Stimulated activated naive CD8-positive, alpha-beta T cell treated with anti-CD3 and anti-CD28 coated beads, Interleukin-15, Interleukin-2, amounts not matched to agents 100 ng/mL and 50 ng/mL, for 24 hours (primary cell): ENCODE data around the gene MND1.
"Not testable (repeated sequence)": the region's sequence is repeated elsewhere in the genome, so short reads cannot be mapped to it uniquely, and the experiment has no call there.

Experiments
- H3K27ac Mint-ChIP-seq: one replicate; pipeline ENCODE4 v1.8.0; 2021; ENCODE audit warnings: mild to moderate bottlenecking, mixed read lengths
- H3K27me3 Mint-ChIP-seq: one replicate; pipeline ENCODE4 v1.8.0; 2021; ENCODE audit warnings: mixed read lengths
- H3K36me3 Mint-ChIP-seq: one replicate; pipeline ENCODE4 v1.8.0; 2021; ENCODE audit warnings: low read depth, mixed read lengths
- H3K4me1 Mint-ChIP-seq: one replicate; pipeline ENCODE4 v1.8.0; 2021; ENCODE audit warnings: low read depth, mixed read lengths
- H3K4me3 Mint-ChIP-seq: one replicate; pipeline ENCODE4 v1.8.0; 2021; ENCODE audit warnings: mild to moderate bottlenecking, mixed read lengths
- H3K9me3 Mint-ChIP-seq: one replicate; pipeline ENCODE4 v1.8.0; 2021; ENCODE audit warnings: mixed read lengths

MND1 gene

GRCh38 chr4:153403726-153404125 lies 59.2 kb downstream of the MND1 start:
- Mint-ChIP-seq H3K4me3 (no peak overlapping the region), H3K27ac (no peak overlapping the region), H3K4me1 (peaks cover 7% of the 10 kb centered on the region), H3K9me3 (no peaks in the 10 kb centered on the region), H3K36me3 (peaks cover 26% of the 10 kb centered on the region), H3K27me3 (no peaks in the 10 kb centered on the region)

DNA sequence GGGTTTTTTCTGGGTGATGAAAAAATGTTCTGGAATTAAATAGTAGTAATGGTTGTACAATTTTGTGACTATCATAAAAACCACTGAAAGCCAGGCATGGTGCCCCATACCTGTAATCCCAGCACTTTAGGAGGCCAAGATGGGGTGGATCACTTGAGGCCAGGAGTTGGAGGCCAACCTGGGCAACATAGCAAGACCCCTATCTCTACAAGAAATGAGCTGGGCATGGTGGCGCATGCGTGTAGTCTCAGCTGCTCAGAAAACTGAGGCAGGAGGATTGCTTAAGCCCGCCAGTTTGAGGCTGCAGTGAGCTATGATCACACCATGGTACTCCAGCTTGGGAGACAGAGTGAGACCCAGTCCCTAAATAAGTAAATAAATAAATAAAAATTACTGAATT lies 63.4 kb downstream of the MND1 start:
- peaks cover 33% of the 10 kb centered on the region for H3K36me3 Mint-ChIP-seq
- H3K4me3 Mint-ChIP-seq = no peak overlapping the region
- H3K27me3 Mint-ChIP-seq = no peaks in the 10 kb centered on the region
- H3K9me3 Mint-ChIP-seq = no peaks in the 10 kb centered on the region
- no peak overlapping the region for H3K27ac Mint-ChIP-seq
- no peaks in the 10 kb centered on the region for H3K4me1 Mint-ChIP-seq

DNA sequence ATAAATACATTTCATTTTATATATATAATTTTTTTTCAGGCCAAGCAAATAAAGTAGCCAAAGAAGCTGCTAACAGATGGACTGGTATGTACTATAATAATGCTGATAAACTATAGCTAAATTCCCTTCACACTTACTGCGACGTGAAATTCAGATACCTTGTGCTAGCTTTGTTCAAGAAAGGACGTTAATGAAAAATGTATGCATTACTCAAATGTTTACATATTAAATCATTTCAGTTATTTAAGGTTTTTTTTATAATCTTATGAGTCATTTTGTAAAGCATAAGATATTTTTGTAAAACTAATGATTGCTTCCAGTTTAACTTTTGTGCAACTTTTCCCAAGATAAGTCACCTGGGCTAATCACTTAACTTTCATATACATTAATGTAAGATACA lies 64.4 kb downstream of the MND1 start:
- no peaks in the 10 kb centered on the region for H3K9me3 Mint-ChIP-seq
- H3K27me3 Mint-ChIP-seq = no peaks in the 10 kb centered on the region
- H3K4me1 Mint-ChIP-seq = no peaks in the 10 kb centered on the region
- no peak overlapping the region for H3K4me3 Mint-ChIP-seq
- no peak overlapping the region for H3K27ac Mint-ChIP-seq
- peaks cover 38% of the 10 kb centered on the region for H3K36me3 Mint-ChIP-seq

DNA sequence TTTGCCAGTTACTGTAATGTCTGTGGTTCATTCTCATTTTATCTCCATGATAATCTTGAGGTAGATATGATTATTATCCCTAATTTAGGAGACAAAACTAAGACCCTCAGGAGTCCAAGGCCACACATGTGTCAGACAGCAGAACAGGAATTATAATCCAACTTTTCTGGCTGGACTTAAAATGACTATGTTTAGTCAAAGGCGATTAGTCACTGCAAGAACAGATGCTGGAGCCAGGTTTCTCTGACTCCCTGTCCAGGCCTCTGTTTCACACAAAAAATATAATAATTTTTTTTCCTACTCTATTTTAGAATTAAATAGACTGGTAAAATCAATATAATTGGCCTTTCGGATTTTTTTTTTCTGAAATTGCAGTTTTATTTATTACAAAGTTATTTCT lies 64.9 kb downstream of the MND1 start:
- Mint-ChIP-seq H3K4me1 (no peaks in the 10 kb centered on the region), H3K27me3 (no peaks in the 10 kb centered on the region), H3K36me3 (peaks cover 38% of the 10 kb centered on the region), H3K9me3 (no peaks in the 10 kb centered on the region), H3K27ac (no peak overlapping the region), H3K4me3 (no peak overlapping the region)

- H3K27me3 Mint-ChIP-seq = no peaks in the 10 kb centered on the region
- no peak overlapping the region for H3K27ac Mint-ChIP-seq
- no peak overlapping the region for H3K4me3 Mint-ChIP-seq
- no peaks in the 10 kb centered on the region for H3K9me3 Mint-ChIP-seq
- H3K36me3 Mint-ChIP-seq = peaks cover 37% of the 10 kb centered on the region
- H3K4me1 Mint-ChIP-seq = no peaks in the 10 kb centered on the region
Observed at GRCh38 chr4:153409924-153410501, 65.5 kb downstream of the MND1 start.

GRCh38 chr4:153413842-153414241 lies 69.4 kb downstream of the MND1 start:
- Mint-ChIP-seq H3K4me3 (no peak overlapping the region), H3K27me3 (no peaks in the 10 kb centered on the region), H3K4me1 (no peaks in the 10 kb centered on the region)

DNA sequence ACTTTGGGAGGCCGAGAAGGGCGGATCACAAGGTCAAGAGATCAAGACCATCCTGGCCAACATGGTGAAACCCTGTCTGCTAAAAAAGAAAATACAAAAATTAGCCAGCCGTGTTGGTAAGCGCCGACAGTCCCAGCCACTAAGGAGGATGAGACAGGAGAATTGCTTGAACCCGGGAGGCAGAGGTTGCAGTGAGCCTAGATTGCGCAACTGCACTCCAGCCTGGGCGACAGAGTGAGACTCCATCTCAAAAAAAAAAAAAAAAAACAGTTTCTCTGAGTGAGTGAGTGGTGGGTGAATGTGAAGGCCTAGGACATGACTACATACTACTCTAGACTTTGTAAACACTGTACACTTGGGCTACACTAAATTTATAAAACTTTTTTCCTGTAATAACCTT lies 72.0 kb downstream of the MND1 start:
- peaks cover 15% of the 10 kb centered on the region for H3K36me3 Mint-ChIP-seq
- not testable (repeated sequence) for H3K4me3 Mint-ChIP-seq, H3K9me3 Mint-ChIP-seq, H3K27me3 Mint-ChIP-seq, H3K4me1 Mint-ChIP-seq, H3K27ac Mint-ChIP-seq

More at GRCh38 chr4:153413842-153414241, 69.4 kb downstream of the MND1 start:
- Mint-ChIP-seq H3K27ac (no peak overlapping the region), H3K36me3 (peaks cover 22% of the 10 kb centered on the region), H3K9me3 (no peaks in the 10 kb centered on the region)

DNA sequence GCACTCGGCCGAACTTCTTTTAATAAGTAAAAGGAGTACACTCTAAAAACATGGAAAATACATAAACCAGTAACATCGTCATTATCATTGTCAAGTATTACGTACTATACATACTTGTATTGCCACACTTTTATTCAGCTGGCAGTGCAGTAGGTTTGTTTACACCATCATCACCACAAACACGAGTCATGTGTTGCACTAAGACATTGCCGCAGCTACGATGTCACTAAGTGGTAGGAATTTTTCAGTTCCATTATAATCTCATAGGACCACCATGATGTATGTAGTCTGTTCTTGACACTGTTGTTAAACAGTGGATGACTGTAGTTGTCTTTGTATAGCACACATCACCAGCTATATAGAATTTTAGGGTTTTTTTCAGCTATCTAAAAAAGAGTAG lies 73.6 kb downstream of the MND1 start:
- Mint-ChIP-seq H3K4me1 (peaks cover 16% of the 10 kb centered on the region), H3K27me3 (no peaks in the 10 kb centered on the region), H3K4me3 (no peak overlapping the region), H3K27ac (no peak overlapping the region), H3K9me3 (no peaks in the 10 kb centered on the region), H3K36me3 (peaks cover 8% of the 10 kb centered on the region)

GRCh38 chr4:153418558-153418957 lies 74.1 kb downstream of the MND1 start:
- Mint-ChIP-seq H3K4me3 (no peak overlapping the region), H3K4me1 (peaks cover 16% of the 10 kb centered on the region), H3K9me3 (no peaks in the 10 kb centered on the region), H3K27ac (no peak overlapping the region), H3K36me3 (peaks cover 3% of the 10 kb centered on the region), H3K27me3 (no peaks in the 10 kb centered on the region)

GRCh38 chr4:153419029-153419428 lies 74.5 kb downstream of the MND1 start:
- no peaks in the 10 kb centered on the region for H3K27me3 Mint-ChIP-seq
- H3K36me3 Mint-ChIP-seq = no peaks in the 10 kb centered on the region
- H3K27ac Mint-ChIP-seq = no peak overlapping the region
- H3K4me3 Mint-ChIP-seq = no peak overlapping the region
- no peaks in the 10 kb centered on the region for H3K9me3 Mint-ChIP-seq
- H3K4me1 Mint-ChIP-seq = peaks cover 16% of the 10 kb centered on the region

DNA sequence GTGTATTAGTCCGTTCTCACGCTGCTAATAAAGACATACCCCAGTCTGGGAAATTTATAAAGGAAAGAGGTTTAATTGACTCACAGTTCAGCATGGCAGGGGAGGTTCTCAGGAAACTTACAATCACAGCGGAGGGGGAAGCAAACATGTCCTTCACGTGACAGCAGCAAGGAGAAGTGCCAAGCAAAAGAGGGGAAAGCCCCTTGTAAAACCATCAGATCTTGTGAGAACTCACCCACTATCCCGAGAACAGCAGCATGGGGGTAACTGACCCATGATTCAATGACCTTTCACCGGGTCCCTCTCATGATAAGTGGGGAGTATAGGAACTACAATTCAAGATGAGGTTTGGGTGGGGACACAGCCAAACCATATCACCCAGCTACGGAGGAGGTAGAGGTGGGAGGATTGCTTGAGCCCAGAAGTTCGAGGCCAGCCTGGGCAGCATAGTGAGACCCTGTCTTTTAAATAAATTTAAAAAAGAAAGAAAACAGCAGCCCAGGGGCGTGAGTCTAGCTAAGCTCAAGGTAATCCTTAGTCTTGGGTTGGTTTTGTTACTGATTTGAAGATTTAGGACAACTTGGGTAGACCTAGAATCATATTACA lies 75.3 kb downstream of the MND1 start:
- H3K4me3 Mint-ChIP-seq = no peak overlapping the region
- no peaks in the 10 kb centered on the region for H3K27me3 Mint-ChIP-seq
- no peaks in the 10 kb centered on the region for H3K9me3 Mint-ChIP-seq
- H3K27ac Mint-ChIP-seq = no peak overlapping the region
- peaks cover 16% of the 10 kb centered on the region for H3K4me1 Mint-ChIP-seq
- no peaks in the 10 kb centered on the region for H3K36me3 Mint-ChIP-seq

DNA sequence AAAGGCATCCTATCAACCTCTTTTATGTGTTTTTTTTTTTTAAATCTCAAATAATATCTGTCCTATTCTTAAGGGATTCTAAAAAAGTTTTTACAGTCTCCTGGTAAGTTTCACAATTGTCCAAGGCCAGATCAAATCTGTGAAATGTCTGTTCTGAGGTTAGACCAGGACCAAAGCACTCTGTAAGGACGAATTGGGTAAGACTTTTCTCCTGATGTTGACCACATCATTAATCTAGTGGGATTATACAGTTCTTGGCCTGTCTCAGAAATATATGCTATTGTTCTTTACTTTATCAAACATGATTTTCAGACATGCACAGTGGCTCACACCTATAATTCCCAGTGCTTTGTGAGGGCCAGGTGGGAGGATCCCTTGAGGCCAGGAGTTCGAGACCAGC lies 75.9 kb downstream of the MND1 start:
- no peak overlapping the region for H3K4me3 Mint-ChIP-seq
- H3K4me1 Mint-ChIP-seq = peaks cover 16% of the 10 kb centered on the region
- no peaks in the 10 kb centered on the region for H3K36me3 Mint-ChIP-seq
- H3K27me3 Mint-ChIP-seq = no peaks in the 10 kb centered on the region
- no peaks in the 10 kb centered on the region for H3K9me3 Mint-ChIP-seq
- H3K27ac Mint-ChIP-seq = no peak overlapping the region

DNA sequence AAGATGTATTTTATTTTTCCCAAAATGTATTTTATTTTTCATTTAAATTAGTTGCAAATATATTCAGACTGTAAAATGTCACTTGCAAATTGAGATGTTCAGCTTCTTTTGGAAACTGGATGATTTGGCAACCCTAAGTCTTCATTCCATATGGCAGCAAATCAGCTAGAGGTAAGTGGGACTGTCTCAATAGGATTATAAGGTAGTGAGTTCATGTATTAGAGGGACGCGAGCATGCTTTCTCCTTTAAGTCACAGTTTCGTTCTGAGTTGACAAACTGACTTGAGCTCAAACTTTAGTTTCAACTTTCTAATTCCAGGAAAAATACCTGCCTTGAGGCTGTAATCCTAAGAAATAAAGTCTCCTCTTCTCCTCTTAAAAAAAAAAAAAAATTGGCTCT lies 77.5 kb downstream of the MND1 start:
- Mint-ChIP-seq H3K36me3 (no peaks in the 10 kb centered on the region), H3K4me1 (peaks cover 28% of the 10 kb centered on the region), H3K27me3 (no peaks in the 10 kb centered on the region), H3K27ac (no peak overlapping the region), H3K9me3 (no peaks in the 10 kb centered on the region), H3K4me3 (no peak overlapping the region)

DNA sequence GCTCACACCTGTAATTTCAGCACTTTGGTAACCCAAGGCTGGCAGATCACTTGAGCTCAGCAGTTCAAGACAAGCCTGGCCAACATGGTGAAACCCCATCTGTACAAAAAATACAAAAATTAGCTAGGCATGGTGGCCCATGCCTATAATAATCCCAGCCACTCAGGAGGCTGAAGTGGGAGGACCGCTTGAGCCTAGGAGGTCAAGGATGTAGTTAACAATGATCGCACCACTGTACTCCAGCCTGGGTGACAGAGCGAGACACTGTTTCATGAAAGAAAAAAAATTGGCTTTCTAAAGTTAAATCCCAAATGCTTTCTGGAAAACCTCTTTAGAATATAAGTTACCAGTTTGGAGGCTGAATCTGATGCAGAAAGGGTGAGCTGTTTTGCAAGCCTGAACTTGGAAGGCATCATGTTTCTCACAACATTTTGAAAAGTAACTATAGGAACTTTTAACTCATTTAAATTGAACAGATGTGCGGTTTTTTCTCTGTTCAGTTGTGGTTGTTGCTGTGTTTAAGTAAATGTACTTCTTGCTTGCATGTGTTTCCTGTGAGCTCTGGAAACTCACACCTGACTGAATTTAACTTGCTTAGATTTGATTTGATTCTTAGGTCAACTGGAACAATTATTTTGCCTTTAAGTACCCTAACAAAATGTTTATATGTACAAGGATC lies 81.9 kb downstream of the MND1 start:
- no peaks in the 10 kb centered on the region for H3K27me3 Mint-ChIP-seq
- H3K27ac Mint-ChIP-seq = no peak overlapping the region
- peaks cover 3% of the 10 kb centered on the region for H3K36me3 Mint-ChIP-seq
- peak overlapping the region; percentile 39 for H3K4me3 Mint-ChIP-seq
- H3K4me1 Mint-ChIP-seq = peaks cover 62% of the 10 kb centered on the region
- H3K9me3 Mint-ChIP-seq = no peaks in the 10 kb centered on the region

DNA sequence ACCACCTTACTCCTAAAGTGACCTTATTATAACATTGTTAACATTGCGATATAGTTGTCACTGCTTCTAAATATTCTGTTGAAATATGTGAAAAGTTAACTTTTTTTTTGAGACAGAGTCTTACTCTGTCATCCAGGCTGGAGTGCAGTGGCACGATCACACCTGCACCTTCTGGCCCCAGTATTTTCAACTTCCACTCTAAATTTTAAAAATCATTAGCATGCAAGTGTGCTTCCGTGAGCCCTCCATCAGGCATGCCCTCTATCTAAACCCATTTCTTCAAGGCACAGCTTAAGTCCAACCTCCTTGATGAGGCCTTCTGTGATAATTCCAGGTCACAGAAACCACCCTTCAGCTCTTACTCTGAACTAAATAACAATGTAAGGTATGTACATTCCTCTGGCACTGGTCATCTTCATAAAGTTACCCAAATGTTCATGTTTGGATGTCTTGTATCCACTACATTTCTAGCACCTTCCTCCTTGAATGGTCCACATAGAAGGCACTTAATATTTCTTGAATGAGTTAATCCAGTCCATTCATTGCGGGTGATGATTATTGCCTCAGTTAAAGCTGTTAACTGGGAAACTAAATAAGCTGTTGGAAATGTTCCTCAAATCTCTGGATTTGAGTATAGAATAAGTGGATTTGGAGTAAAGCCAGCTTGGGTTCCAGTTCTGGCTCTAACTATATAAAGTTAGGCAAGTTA lies 83.0 kb downstream of the MND1 start:
- peaks cover 60% of the 10 kb centered on the region for H3K4me1 Mint-ChIP-seq
- peaks cover 3% of the 10 kb centered on the region for H3K36me3 Mint-ChIP-seq
- no peak overlapping the region for H3K4me3 Mint-ChIP-seq
- no peaks in the 10 kb centered on the region for H3K27me3 Mint-ChIP-seq
- H3K27ac Mint-ChIP-seq = no peak overlapping the region
- no peaks in the 10 kb centered on the region for H3K9me3 Mint-ChIP-seq
